Measurements from ENCODE around the gene SLC13A1.
"Not testable (repeated sequence)": the region's sequence is repeated elsewhere in the genome, so short reads cannot be mapped to it uniquely, and the experiment has no call there.

- TF ChIP-seq POLR2A, CTCF (IDR thresholded peaks at IDR 0.05): not testable (repeated sequence)
Observed at GRCh38 chr7:123084861-123085260, 114.9 kb downstream of the SLC13A1 start.

Data from lower leg skin (tissue), 3 donors.